Measurements from ENCODE around the gene USP12.

Gene USP12

GRCh38 chr13:27037171-27037570 lies 134.4 kb downstream of the USP12 start:
- DNase-seq (ENCODE audit: low read depth, low spot score) = no peak

- peak; percentile 55 for DNase-seq (ENCODE audit: low read depth, low spot score)
Measured at GRCh38 chr13:27036236-27036981, 135.2 kb downstream of the USP12 start.

GRCh38 chr13:27035892-27036235 lies 135.7 kb downstream of the USP12 start:
- DNase-seq (ENCODE audit: low read depth, low spot score) = peak; percentile 45

- DNase-seq (ENCODE audit: low read depth, low spot score) = peak; percentile 58
Measured at GRCh38 chr13:27034678-27035111, 136.9 kb downstream of the USP12 start.

- DNase-seq (ENCODE audit: low read depth, low spot score) = no peak
Measured at GRCh38 chr13:27028683-27029480, 142.7 kb downstream of the USP12 start.

GRCh38 chr13:27027086-27027667 lies 144.4 kb downstream of the USP12 start:
- no peak for DNase-seq (ENCODE audit: low read depth, low spot score)

- no peak for DNase-seq (ENCODE audit: low read depth, low spot score)
Measured at GRCh38 chr13:27026396-27026795, 145.2 kb downstream of the USP12 start.

GRCh38 chr13:27024776-27025492 lies 146.7 kb downstream of the USP12 start:
- no peak for DNase-seq (ENCODE audit: low read depth, low spot score)

- DNase-seq (ENCODE audit: low read depth, low spot score) = no peak
Measured at GRCh38 chr13:27024074-27024461, 147.5 kb downstream of the USP12 start.

- DNase-seq (ENCODE audit: low read depth, low spot score) = no peak
Measured at GRCh38 chr13:27023385-27024073, 148.1 kb downstream of the USP12 start.

- DNase-seq (ENCODE audit: low read depth, low spot score) = peak; percentile 82
Measured at GRCh38 chr13:27022571-27023311, 148.9 kb downstream of the USP12 start.

- no peak for DNase-seq (ENCODE audit: low read depth, low spot score)
Measured at GRCh38 chr13:27020415-27020814, 151.2 kb downstream of the USP12 start.

- no peak for DNase-seq (ENCODE audit: low read depth, low spot score)
Measured at GRCh38 chr13:27018882-27019281, 152.7 kb downstream of the USP12 start.

- no peak for DNase-seq (ENCODE audit: low read depth, low spot score)
Measured at GRCh38 chr13:27018344-27018861, 153.2 kb downstream of the USP12 start.

GRCh38 chr13:27016875-27017274 lies 154.7 kb downstream of the USP12 start:
- no peak for DNase-seq (ENCODE audit: low read depth, low spot score)

All from ELF-1 (cell line).